OCI-LY3 (cell line): ENCODE measurements around the gene ZNF440.

Experiments used
- EZH2phosphoT487 ChIP-seq: fragments of 200-600 bp; shearing (Covaris generic); IDR thresholded peaks from 2 replicates; pipeline ENCODE4 v1.6.1; 2018; ENCODE audit warnings: antibody characterized with exemption, mixed run types, low read depth
- TF ChIP-seq, protein P1 (sequence below): fragments of 200-600, 300-600 bp; sonication (generic); IDR thresholded peaks from 2 replicates; pipeline ENCODE4 v1.5.1; 2014; ENCODE audit warnings: antibody characterized with exemption, low read length, low read depth

DNA sequence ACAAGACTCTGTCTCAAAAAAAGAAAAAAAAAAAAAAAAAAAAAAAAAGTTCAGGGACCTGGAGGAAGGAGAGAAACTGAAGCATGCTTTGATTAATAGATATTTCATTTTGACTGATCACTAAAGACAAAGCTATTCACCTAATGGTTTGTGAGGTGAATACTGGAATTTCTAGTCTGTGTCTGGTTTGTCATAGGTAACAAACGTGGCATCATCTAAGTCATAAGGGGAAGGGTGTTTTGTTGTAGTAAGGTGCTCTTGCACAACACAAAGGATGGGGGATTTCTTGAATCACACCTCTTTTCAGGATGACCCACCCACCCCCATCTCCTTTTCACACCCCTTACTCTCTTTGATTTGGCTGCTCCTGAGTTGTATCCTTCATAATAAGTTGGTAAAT, 59.7 kb downstream of the ZNF440 start:
- TF ChIP-seq, protein P1, sequence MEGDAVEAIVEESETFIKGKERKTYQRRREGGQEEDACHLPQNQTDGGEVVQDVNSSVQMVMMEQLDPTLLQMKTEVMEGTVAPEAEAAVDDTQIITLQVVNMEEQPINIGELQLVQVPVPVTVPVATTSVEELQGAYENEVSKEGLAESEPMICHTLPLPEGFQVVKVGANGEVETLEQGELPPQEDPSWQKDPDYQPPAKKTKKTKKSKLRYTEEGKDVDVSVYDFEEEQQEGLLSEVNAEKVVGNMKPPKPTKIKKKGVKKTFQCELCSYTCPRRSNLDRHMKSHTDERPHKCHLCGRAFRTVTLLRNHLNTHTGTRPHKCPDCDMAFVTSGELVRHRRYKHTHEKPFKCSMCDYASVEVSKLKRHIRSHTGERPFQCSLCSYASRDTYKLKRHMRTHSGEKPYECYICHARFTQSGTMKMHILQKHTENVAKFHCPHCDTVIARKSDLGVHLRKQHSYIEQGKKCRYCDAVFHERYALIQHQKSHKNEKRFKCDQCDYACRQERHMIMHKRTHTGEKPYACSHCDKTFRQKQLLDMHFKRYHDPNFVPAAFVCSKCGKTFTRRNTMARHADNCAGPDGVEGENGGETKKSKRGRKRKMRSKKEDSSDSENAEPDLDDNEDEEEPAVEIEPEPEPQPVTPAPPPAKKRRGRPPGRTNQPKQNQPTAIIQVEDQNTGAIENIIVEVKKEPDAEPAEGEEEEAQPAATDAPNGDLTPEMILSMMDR = no peak
- TF ChIP-seq EZH2phosphoT487 = no peak
